NCI-H510A (cell line): ENCODE measurements around the gene RAPGEF2.
"Not testable (repeated sequence)": the region's sequence is repeated elsewhere in the genome, so short reads cannot be mapped to it uniquely, and the experiment has no call there.

Source experiments
- DNase-seq: peaks from one replicate; lab custom pipeline; 2025; lab: John Stamatoyannopoulos, UW

RAPGEF2 gene

GRCh38 chr4:159102622-159103383, at the start of gene RAPGEF2:
Gene RAPGEF2, plus strand, starts transcription at chr4:159103079. Its CDS starts 1,084 bp downstream, at chr4:159104163.
- peak; percentile 91 for DNase-seq

GRCh38 chr4:159055833-159056232, 47.0 kb upstream of the RAPGEF2 start:
- DNase-seq, result no peak

GRCh38 chr4:159060161-159060560, 42.7 kb upstream of the RAPGEF2 start:
- DNase-seq, result no peak

GRCh38 chr4:159062381-159062780, 40.5 kb upstream of the RAPGEF2 start:
- no peak for DNase-seq

GRCh38 chr4:159065513-159066240, 37.2 kb upstream of the RAPGEF2 start:
- DNase-seq, result no peak

GRCh38 chr4:159068139-159068538, 34.7 kb upstream of the RAPGEF2 start:
- not testable (repeated sequence) for DNase-seq

GRCh38 chr4:159069922-159070321, 33.0 kb upstream of the RAPGEF2 start:
- no peak for DNase-seq

GRCh38 chr4:159070742-159071141, 32.1 kb upstream of the RAPGEF2 start:
- no peak for DNase-seq

- DNase-seq, result no peak
These were observed 31.5 kb upstream of the RAPGEF2 start for GRCh38 chr4:159071178-159071968.

- no peak for DNase-seq
These were observed 30.7 kb upstream of the RAPGEF2 start for GRCh38 chr4:159071969-159072765.

- DNase-seq, result no peak
These were observed 27.3 kb upstream of the RAPGEF2 start for GRCh38 chr4:159075531-159075932.

- DNase-seq, result not testable (repeated sequence)
These were observed 25.9 kb upstream of the RAPGEF2 start for GRCh38 chr4:159077018-159077417.

GRCh38 chr4:159077702-159078495, 25.0 kb upstream of the RAPGEF2 start:
- peak; percentile 20 for DNase-seq

- DNase-seq, result no peak
These were observed 23.8 kb upstream of the RAPGEF2 start for GRCh38 chr4:159079074-159079473.

- DNase-seq, result no peak
These were observed 16.3 kb upstream of the RAPGEF2 start for GRCh38 chr4:159086606-159087005.

- DNase-seq, result no peak
These were observed 12.6 kb upstream of the RAPGEF2 start for GRCh38 chr4:159090255-159090654.

- DNase-seq, result not testable (repeated sequence)
These were observed 8.7 kb upstream of the RAPGEF2 start for GRCh38 chr4:159094156-159094555.

GRCh38 chr4:159096434-159096833, 6.4 kb upstream of the RAPGEF2 start:
- no peak for DNase-seq

- DNase-seq, result no peak
These were observed 5.7 kb upstream of the RAPGEF2 start for GRCh38 chr4:159097144-159097543.

- no peak for DNase-seq
These were observed 5.1 kb upstream of the RAPGEF2 start for GRCh38 chr4:159097785-159098184.
